Loucy (cell line): Measurements from ENCODE around the gene WNK2.

Experiments
- EZH2phosphoT487 ChIP-seq: fragments of 200-600 bp; IDR thresholded peaks from 2 replicates; pipeline ENCODE4 v1.6.1; 2018; ENCODE audit warnings: antibody characterized with exemption, mild to moderate bottlenecking, moderate library complexity, borderline replicate concordance
- TF ChIP-seq, protein P1 (sequence below): fragments of 200-600 bp; sonication (generic); conservative IDR thresholded peaks from 2 replicates; pipeline ENCODE4 v1.5.1; 2014; ENCODE audit warnings: mild to moderate bottlenecking, antibody characterized with exemption, low read length

DNA sequence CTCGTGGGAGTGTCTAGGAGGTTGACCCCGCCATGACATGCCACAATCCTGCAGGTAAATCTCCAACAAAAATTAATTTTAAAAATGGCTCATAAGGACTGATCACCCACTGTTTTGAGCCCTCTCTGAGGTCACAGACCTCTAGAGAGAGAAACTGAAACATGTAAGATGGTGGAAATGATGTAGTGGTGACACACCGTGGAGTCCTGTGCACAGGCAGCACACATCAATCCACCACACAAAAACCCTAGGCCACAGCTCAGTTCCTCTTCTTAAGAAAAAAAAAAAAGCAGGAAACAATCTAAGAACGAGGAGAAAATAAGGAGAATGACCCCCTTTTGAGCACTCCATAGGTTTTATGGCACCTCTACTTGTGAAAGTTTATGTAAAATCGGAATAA, 173.7 kb downstream of the WNK2 start:
- TF ChIP-seq, protein P1, sequence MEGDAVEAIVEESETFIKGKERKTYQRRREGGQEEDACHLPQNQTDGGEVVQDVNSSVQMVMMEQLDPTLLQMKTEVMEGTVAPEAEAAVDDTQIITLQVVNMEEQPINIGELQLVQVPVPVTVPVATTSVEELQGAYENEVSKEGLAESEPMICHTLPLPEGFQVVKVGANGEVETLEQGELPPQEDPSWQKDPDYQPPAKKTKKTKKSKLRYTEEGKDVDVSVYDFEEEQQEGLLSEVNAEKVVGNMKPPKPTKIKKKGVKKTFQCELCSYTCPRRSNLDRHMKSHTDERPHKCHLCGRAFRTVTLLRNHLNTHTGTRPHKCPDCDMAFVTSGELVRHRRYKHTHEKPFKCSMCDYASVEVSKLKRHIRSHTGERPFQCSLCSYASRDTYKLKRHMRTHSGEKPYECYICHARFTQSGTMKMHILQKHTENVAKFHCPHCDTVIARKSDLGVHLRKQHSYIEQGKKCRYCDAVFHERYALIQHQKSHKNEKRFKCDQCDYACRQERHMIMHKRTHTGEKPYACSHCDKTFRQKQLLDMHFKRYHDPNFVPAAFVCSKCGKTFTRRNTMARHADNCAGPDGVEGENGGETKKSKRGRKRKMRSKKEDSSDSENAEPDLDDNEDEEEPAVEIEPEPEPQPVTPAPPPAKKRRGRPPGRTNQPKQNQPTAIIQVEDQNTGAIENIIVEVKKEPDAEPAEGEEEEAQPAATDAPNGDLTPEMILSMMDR, result no peak
- TF ChIP-seq EZH2phosphoT487, result no peak
